Trophoblast cell (in vitro differentiated cells and primary cell): Measurements from ENCODE around the gene CEACAM16.

ENCODE experiments used
- DNase-seq, 2 donors: peaks; one replicate each; pipeline ENCODE4 v3.0.0-alpha.2; 2016
- H2AFZ ChIP-seq: 2 replicates; pipeline ENCODE4 v1.6.1; 2013; ENCODE audit warnings: low read length, moderate library complexity, mild to moderate bottlenecking; ENCODE audit not compliant: insufficient read depth, poor library complexity
- H2AK5ac ChIP-seq: 2 replicates; pipeline ENCODE4 v1.6.1; 2013; ENCODE audit warnings: mild to moderate bottlenecking, low read length
- H2BK120ac ChIP-seq: 2 replicates; pipeline ENCODE4 v1.6.1; 2013; ENCODE audit warnings: low read length, mild to moderate bottlenecking, moderate library complexity; ENCODE audit not compliant: insufficient read depth, poor library complexity
- H2BK12ac ChIP-seq: 2 replicates; pipeline ENCODE4 v1.6.1; 2013; ENCODE audit warnings: mild to moderate bottlenecking, low read length, moderate library complexity
- H2BK5ac ChIP-seq: 2 replicates; pipeline ENCODE4 v1.6.1; 2013; ENCODE audit warnings: low read length, low read depth, moderate library complexity, mild to moderate bottlenecking; ENCODE audit not compliant: poor library complexity
- H3K14ac ChIP-seq: 2 replicates; pipeline ENCODE4 v1.6.1; 2013; ENCODE audit warnings: mild to moderate bottlenecking, low read length
- H3K18ac ChIP-seq: 2 replicates; pipeline ENCODE4 v1.6.1; 2013; ENCODE audit warnings: mild to moderate bottlenecking, low read length
- H3K23ac ChIP-seq: 2 replicates; pipeline ENCODE4 v1.6.1; 2013; ENCODE audit warnings: low read length
- H3K27ac ChIP-seq: 2 replicates; pipeline ENCODE4 v1.5.1; 2013; ENCODE audit warnings: low read depth, mild to moderate bottlenecking, inconsistent platforms, low read length, moderate library complexity
- H3K27me3 ChIP-seq: 2 replicates; pipeline ENCODE4 v1.6.1; 2013; ENCODE audit warnings: inconsistent platforms, mild to moderate bottlenecking, low read length, moderate library complexity; ENCODE audit not compliant: insufficient read depth
- H3K36me3 ChIP-seq, 2 experiments: 1 replicate in 1 of 2; 2 replicates in 1 of 2; pipeline ENCODE4 v1.6.1; 2013; ENCODE audit warnings: low read length in 2 of 2, mild to moderate bottlenecking in 2 of 2, moderate library complexity in 1 of 2; ENCODE audit not compliant: insufficient read depth in 2 of 2, control insufficient read depth in 1 of 2
- H3K4ac ChIP-seq: 2 replicates; pipeline ENCODE4 v1.6.1; 2013; ENCODE audit warnings: low read depth, mild to moderate bottlenecking, low read length, moderate library complexity
- H3K4me1 ChIP-seq, 2 experiments: 1 replicate in 1 of 2; 2 replicates in 1 of 2; pipeline ENCODE4 v1.6.1; 2013; ENCODE audit warnings: low read length in 2 of 2, mild to moderate bottlenecking in 2 of 2, moderate library complexity in 1 of 2; ENCODE audit not compliant: insufficient read depth in 2 of 2, control insufficient read depth in 1 of 2
- H3K4me2 ChIP-seq: 2 replicates; pipeline ENCODE4 v1.6.1; 2013; ENCODE audit warnings: inconsistent platforms, mild to moderate bottlenecking, low read length, moderate library complexity
- H3K4me3 ChIP-seq: 2 replicates; pipeline ENCODE4 v1.5.1; 2013; ENCODE audit warnings: mild to moderate bottlenecking, low read depth, low read length, inconsistent platforms
- H3K79me1 ChIP-seq: one replicate; pipeline ENCODE4 v1.6.1; 2013; ENCODE audit warnings: low read length
- H3K79me2 ChIP-seq: 2 replicates; pipeline ENCODE4 v1.6.1; 2013; ENCODE audit warnings: low read length, mild to moderate bottlenecking; ENCODE audit not compliant: control insufficient read depth, insufficient read depth, poor library complexity
- H3K9ac ChIP-seq: 2 replicates; pipeline ENCODE4 v1.6.1; 2013; ENCODE audit warnings: mild to moderate bottlenecking, low read length
- H3K9me3 ChIP-seq: 2 replicates; pipeline ENCODE4 v1.6.1; 2013; ENCODE audit warnings: low read depth, mild to moderate bottlenecking, control low read depth, inconsistent platforms, low read length; ENCODE audit not compliant: insufficient read depth
- H4K12ac ChIP-seq: 2 replicates; pipeline ENCODE4 v1.6.1; 2013; ENCODE audit warnings: low read depth, mild to moderate bottlenecking, low read length, moderate library complexity
- H4K8ac ChIP-seq: 2 replicates; pipeline ENCODE4 v1.6.1; 2013; ENCODE audit warnings: low read depth, mild to moderate bottlenecking, low read length, moderate library complexity
- H4K91ac ChIP-seq: one replicate; pipeline ENCODE4 v1.6.1; 2013; ENCODE audit warnings: low read depth, mild to moderate bottlenecking, low read length, moderate library complexity
- WGBS: extraction: QIAGEN DNeasy Blood & Tissue Kit; methylation state at CpG from one replicate; pipeline ENCODE4 v1.1.7; 2013; ENCODE audit warnings: missing lambda C conversion rate; ENCODE audit not compliant: insufficient read length, insufficient coverage; ENCODE audit errors: extremely low coverage; 5-methylcytosine and 5-hydroxymethylcytosine counted together

Gene CEACAM16

DNA sequence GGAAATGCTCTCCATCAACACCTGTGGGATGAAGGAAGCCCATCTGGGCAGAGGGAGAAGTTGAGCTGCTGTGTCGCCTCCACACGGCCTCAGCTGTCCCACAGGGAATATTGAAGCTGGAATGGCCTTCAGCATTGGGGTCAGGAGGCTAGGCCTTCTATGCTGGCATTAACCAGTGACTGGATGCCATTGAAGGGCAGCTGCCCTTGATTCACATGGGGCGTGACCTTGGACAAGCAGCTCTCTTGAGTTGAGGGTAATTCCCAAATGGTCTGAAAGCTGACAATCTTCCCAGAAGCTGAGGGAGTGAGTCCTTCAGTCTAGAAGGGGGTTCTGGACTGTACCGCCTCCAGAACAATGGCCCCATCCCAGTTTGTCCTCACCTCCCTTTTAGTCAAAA lies 56.3 kb downstream of the CEACAM16 start:
- H4K91ac ChIP-seq, result no peak overlapping the region
- H3K36me3 ChIP-seq, result no peaks in the 10 kb centered on the region
- no peak overlapping the region for H3K4me2 ChIP-seq
- no peak overlapping the region for H2AFZ ChIP-seq
- no peak overlapping the region for H3K14ac ChIP-seq
- no peak overlapping the region for H4K12ac ChIP-seq
- no peak overlapping the region for H2BK120ac ChIP-seq
- peaks cover 27 to 29% of the 10 kb centered on the region in 2 experiments for H3K4me1 ChIP-seq
- H3K79me1 ChIP-seq, result peaks cover 6% of the 10 kb centered on the region
- H3K27ac ChIP-seq, result no peak overlapping the region
- peaks cover 26% of the 10 kb centered on the region for H3K27me3 ChIP-seq
- peaks cover 6% of the 10 kb centered on the region for H3K9me3 ChIP-seq
- no peak overlapping the region for H2AK5ac ChIP-seq
- H3K79me2 ChIP-seq, result no peaks in the 10 kb centered on the region
- H2BK5ac ChIP-seq, result no peak overlapping the region
- H3K9ac ChIP-seq, result no peak overlapping the region
- no peak overlapping the region for H3K4me3 ChIP-seq
- H3K4ac ChIP-seq, result no peak overlapping the region
- no peak for DNase-seq
- WGBS, result no CpG with 5 or more reads among the region's 4 CpGs
- H2BK12ac ChIP-seq, result no peak overlapping the region
- no peak overlapping the region for H3K23ac ChIP-seq
- no peak overlapping the region for H3K18ac ChIP-seq
- H4K8ac ChIP-seq, result no peak overlapping the region

GRCh38 chr19:44756089-44756562 lies 57.2 kb downstream of the CEACAM16 start:
- H3K23ac ChIP-seq, result no peak overlapping the region
- DNase-seq, result no peak
- no peaks in the 10 kb centered on the region for H3K36me3 ChIP-seq
- no peak overlapping the region for H3K27ac ChIP-seq
- no peak overlapping the region for H2BK120ac ChIP-seq
- H3K9me3 ChIP-seq, result peaks cover 7% of the 10 kb centered on the region
- no peak overlapping the region for H3K18ac ChIP-seq
- H3K4me3 ChIP-seq, result no peak overlapping the region
- no peak overlapping the region for H4K12ac ChIP-seq
- H3K4ac ChIP-seq, result no peak overlapping the region
- H2BK12ac ChIP-seq, result no peak overlapping the region
- H4K8ac ChIP-seq, result no peak overlapping the region
- no peak overlapping the region for H3K4me2 ChIP-seq
- H3K79me2 ChIP-seq, result no peaks in the 10 kb centered on the region
- peaks cover 27 to 29% of the 10 kb centered on the region in 2 experiments for H3K4me1 ChIP-seq
- peaks cover 6% of the 10 kb centered on the region for H3K79me1 ChIP-seq
- no CpG with 5 or more reads among the region's 7 CpGs for WGBS
- no peak overlapping the region for H3K14ac ChIP-seq
- H3K27me3 ChIP-seq, result peaks cover 26% of the 10 kb centered on the region
- H2BK5ac ChIP-seq, result no peak overlapping the region
- no peak overlapping the region for H2AK5ac ChIP-seq
- no peak overlapping the region for H4K91ac ChIP-seq
- no peak overlapping the region for H2AFZ ChIP-seq
- no peak overlapping the region for H3K9ac ChIP-seq

DNA sequence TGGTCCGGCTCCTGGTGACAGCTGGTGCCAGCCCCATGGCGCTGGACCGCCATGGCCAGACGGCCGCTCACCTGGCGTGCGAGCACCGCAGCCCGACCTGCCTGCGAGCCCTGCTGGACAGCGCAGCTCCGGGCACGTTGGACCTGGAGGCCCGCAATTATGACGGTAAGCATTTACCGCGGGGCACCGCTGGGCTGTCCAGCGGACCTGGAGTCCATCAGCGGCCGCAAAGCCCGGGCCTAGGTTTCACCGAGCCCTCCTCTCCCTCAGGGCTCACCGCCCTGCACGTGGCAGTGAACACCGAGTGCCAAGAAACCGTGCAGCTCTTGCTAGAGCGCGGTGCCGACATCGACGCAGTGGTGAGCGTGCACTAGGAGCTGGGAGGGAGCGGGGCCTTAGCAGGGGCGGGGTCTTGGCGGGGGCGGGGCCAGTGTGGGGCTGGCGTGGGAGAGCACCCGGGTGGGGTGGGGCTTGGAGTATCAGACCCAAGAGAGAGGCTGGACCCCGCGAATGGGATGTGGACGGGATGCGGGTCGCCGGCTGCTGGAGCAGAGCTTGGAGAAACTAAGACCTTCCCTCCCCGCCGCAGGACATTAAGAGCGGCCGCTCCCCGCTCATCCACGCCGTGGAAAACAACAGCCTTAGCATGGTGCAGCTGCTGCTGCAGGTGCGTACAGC lies 58.2 kb downstream of the CEACAM16 start:
- Histone ChIP-seq H3K4ac (no peak overlapping the region), H4K91ac (no peak overlapping the region), H3K36me3 (no peaks in the 10 kb centered on the region), H2BK12ac (no peak overlapping the region), H3K14ac (no peak overlapping the region), H2AFZ (peak overlapping the region; percentile 10), H3K9ac (no peak overlapping the region), H4K12ac (peak overlapping the region; percentile 35), H3K4me2 (peak overlapping the region; percentile 59), H2BK120ac (no peak overlapping the region), H3K4me1 (peaks cover 27 to 29% of the 10 kb centered on the region in 2 experiments), H3K79me1 (peaks cover 6% of the 10 kb centered on the region), H3K18ac (no peak overlapping the region), H3K23ac (no peak overlapping the region), H3K79me2 (no peaks in the 10 kb centered on the region), H3K27ac (no peak overlapping the region), H3K27me3 (peaks cover 26% of the 10 kb centered on the region), H2BK5ac (no peak overlapping the region), H3K9me3 (peaks cover 7% of the 10 kb centered on the region), H2AK5ac (no peak overlapping the region), H4K8ac (no peak overlapping the region), H3K4me3 (no peak overlapping the region)
- no CpG with 5 or more reads among the region's 53 CpGs for WGBS
- peak; percentile 77 to 84 for DNase-seq

DNA sequence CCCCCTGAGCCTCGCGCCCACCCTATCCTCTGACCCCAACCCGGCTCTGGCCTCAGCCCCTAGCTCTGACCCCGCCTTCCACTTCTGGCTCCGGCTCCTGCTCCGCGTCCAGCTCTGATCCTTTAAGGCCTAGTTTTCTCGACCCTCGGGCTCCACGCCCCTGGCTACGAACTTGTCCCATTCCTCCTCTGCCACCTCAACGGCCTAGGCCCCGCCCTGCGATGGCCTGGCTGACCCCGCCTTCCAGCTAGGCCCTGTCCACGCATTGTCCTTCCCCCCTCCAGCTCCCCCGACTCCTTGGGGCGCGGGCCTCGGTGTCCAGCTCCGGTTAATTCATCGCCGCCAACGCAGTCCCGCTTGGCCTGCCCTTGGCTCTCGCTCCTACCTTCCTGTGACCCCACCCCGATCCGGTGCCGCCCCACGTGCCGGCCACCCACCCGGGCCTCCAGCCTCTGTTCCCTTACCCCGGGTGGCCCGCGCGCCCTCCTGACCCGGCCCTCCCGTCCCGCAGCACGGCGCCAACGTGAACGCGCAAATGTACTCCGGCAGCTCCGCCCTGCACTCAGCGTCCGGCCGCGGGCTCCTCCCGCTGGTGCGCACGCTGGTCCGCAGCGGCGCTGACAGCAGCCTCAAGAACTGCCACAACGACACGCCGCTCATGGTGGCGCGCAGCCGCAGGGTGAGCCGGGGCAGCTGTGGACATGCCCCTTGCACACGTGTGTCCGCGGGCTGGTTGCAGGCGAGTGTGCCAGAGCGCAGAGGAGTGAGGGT lies 59.0 kb downstream of the CEACAM16 start:
- Histone ChIP-seq H3K27me3 (peaks cover 26% of the 10 kb centered on the region), H4K91ac (peak overlapping the region; percentile 30), H3K79me2 (no peaks in the 10 kb centered on the region), H3K23ac (no peak overlapping the region), H2AK5ac (no peak overlapping the region), H3K4me2 (peak overlapping the region; percentile 59), H2BK120ac (no peak overlapping the region), H3K18ac (no peak overlapping the region), H3K4ac (no peak overlapping the region), H4K8ac (peak overlapping the region; percentile 55), H2BK12ac (no peak overlapping the region), H3K4me1 (peaks cover 27 to 29% of the 10 kb centered on the region in 2 experiments), H3K79me1 (peaks cover 6% of the 10 kb centered on the region), H3K9ac (no peak overlapping the region), H3K27ac (no peak overlapping the region), H4K12ac (peak overlapping the region; percentile 6), H3K9me3 (peaks cover 7% of the 10 kb centered on the region), H2BK5ac (no peak overlapping the region), H3K36me3 (no peaks in the 10 kb centered on the region), H3K4me3 (peak overlapping the region; percentile 44), H2AFZ (peak overlapping the region; percentile 56), H3K14ac (peak overlapping the region; percentile 38)
- no CpG with 5 or more reads among the region's 68 CpGs for WGBS
- DNase-seq, result peak; percentile 73 to 83
